GM21576 (cell line): ENCODE data around the gene ANKFY1.

Experiments used
- ATAC-seq: cut with Tn5 transposase; IDR thresholded peaks from one replicate; pipeline ENCODE4 v1.9.1; 2021; ENCODE audit warnings: mild to moderate bottlenecking, moderate library complexity; ENCODE audit not compliant: unreplicated experiment

The ANKFY1 gene

DNA sequence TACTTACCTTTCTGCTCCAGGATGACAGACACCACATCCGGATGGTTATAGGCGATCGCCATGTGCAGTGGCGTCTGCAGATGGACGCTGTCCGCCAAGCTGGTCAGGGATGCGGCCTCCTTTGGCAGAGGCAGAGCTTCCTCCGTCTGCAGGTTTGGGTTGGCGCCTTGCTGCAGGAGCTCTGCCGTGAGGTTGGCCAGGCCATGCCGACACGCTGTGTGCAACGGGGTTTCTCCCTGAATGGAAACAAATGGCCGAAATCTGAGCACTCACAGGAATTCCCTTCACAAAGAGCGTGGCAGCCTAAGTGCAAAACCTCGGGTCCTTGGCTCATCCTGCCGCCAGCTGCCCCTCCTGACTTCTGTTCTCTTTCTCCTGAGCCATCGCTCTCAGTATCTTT, 79.0 kb downstream of the ANKFY1 start:
- ATAC-seq = no peak

DNA sequence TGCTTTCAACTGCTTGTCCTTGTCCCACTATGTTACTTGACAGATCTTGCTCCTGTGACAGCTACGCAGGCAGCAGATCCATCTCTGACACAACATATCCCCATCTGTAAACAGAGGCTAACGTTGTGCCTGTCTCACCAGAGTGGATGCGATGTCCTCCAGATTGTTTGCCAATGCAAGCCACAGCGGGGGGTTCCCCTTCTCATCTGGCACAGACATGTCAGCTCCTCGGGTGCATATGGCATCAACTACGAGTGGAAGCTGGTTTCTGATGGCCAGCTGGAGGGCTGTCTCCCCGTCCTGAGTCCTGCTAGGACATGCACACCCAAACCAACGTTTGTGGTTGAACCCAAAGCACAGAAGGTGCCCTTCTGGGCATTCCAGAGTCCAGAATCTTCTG, 81.7 kb downstream of the ANKFY1 start:
- no peak for ATAC-seq

DNA sequence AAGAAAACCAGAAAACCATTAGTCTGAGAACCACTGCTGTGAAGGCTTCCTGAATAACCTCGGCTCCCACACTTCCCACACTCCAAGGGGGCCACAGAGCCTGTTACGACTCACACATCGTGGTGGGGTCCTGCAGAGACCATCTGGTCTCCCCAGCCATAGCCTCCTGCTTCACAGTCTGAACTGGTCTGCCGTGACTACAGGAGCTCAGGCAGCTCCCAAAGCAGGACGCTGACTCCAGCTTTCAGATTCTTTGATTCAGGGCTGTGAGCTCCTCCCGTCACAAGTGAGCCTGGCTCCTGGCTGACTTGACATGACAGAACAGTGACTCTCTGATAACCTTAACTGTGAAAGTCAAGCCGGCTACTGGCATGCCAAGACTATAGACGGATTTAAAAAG, 83.0 kb downstream of the ANKFY1 start:
- ATAC-seq = no peak

- no peak for ATAC-seq
These were observed 84.7 kb downstream of the ANKFY1 start for GRCh38 chr17:4179071-4179470.

- ATAC-seq = no peak
These were observed 85.1 kb downstream of the ANKFY1 start for GRCh38 chr17:4178651-4179050.

DNA sequence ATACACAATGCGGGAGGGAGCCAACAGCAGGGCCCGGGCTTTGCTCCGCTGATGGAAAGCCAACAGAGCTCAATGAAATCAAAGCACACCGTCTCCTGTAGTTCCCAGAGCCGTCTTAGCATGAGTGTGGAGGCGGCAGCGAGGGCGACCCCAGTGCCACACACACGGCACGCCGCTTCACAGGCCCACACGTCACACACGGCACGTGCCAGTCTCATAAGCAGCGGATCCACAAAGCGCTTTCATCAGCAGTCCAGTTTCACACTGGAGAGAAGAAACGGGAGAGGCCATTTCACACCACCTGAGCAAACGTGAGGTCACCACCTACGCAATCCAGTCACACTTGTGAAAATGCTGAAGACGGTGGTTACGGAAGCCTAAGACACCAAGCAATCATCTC, 86.0 kb downstream of the ANKFY1 start:
- no peak for ATAC-seq

- ATAC-seq = no peak
These were observed 86.8 kb downstream of the ANKFY1 start for GRCh38 chr17:4176808-4177472.

DNA sequence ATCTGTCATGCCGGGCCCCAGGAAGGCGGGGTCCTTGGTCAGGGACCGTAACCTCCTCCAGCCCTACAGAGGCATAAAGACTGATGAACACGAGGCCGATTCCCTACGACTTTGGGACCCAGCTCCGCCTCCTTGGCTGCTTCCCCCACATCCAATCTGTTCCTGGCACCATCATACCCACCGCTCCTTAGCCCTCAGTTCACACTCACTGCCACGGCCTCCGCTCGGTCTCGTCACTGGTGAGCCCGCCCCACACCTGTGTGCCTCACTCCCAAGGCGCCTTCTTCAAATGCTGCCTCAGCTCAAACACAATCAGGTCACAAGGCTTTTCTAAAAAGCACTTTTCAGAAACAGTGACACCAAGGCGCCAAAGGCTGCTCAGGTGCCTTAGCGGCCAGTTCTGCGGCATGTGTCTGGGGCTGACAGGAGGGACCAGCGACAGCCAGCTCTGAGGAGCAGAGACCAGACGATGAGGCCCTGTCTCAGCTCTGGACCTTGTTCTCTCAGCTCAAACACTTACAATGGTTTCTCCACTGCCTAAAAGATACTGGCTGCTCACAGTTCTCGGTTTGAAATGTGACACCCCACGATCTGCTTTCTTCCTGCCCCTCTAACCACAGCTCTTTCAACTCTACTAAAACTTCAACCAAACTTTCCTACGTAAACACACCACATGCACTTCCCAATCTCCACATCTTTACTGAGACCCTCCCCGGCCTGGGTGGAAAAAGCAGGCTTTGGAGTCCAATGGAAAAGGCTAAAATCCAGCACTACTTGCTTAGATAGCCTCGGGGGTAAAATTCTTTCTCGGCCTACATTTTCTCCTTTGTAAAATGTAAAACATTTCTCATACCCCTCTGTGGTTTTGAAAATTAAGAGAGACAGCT, 87.6 kb downstream of the ANKFY1 start:
- ATAC-seq = no peak

DNA sequence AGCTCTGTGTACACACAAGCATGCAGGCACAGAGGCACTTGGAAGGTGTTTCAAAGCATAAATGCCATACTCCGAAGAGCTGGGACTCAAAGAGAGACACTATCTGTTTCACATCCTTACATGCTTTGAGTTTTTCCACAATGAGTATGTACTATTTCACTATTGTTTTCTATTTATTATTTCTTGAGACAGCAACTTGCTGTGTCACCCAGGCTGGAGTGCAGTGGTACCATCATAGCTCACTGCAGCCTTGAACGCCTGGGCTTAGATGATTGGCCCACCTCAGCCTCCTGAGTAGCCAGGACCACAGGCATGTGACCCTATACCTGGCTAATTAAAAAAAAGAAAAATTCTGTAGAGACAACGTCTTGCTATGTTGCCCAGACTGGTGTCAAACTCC, 89.2 kb downstream of the ANKFY1 start:
- no peak for ATAC-seq

DNA sequence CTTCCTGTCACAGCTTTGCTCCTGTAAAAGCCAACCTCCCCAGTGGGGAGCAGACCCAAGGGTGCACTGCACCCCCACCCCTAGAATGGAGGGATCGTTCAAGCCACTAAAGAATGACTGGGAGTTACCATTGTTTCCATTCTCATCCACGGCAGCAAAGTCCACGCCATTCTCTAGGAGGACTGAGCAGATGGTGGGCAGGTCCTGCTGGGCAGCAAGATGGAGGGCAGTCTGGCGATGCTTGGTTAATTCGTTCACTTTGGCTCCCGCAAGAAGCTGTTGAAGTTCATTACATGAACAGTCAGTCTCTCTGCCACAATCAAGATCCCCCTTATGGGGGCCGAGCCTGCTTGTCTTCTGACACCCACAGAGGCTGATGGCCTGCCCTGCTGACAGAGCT, 90.0 kb downstream of the ANKFY1 start:
- ATAC-seq = no peak

- ATAC-seq = no peak
These were observed 91.4 kb downstream of the ANKFY1 start for GRCh38 chr17:4172356-4172755.

GRCh38 chr17:4170639-4171280, 93.0 kb downstream of the ANKFY1 start:
- ATAC-seq = no peak

DNA sequence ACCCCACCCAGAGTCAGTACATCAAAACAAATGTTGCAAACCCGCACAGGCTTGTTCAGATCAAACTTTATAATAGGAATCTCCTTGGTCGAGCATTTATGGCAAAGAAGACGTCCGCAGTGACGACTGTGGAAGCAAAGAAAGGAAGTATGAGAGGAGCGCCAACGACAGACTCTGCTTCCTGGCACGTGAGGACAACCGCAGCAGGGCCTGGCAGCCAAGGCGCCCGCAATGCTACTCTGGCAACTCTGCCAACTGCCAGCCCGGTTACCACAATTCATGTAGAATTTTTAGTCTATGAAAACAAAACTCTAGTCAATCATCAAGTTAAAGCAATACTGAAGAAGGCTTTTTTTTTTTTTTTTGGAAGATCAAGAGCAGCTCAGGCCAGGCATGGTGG, 96.0 kb downstream of the ANKFY1 start:
- ATAC-seq = no peak

GRCh38 chr17:4166419-4166818, 97.4 kb downstream of the ANKFY1 start:
- no peak for ATAC-seq

- ATAC-seq = no peak
These were observed 98.3 kb downstream of the ANKFY1 start for GRCh38 chr17:4165301-4166010.

DNA sequence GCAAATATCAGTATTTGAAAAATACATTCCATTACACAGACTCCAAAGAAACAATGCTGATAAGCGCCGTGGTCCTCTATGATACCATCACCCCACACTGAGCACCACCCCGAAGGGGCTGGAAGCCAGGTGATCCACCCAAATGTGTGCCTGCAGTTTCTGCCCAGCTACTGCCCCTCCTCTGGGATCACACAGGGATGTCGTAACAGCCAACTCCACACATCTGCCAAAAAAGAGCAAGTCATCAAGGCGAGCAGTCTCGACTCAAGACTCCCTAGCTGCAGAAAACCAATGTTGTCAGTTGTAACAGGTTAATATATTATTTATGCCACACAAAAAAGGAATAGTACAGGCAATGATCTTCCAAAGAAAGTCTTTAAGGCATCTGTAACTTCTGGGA, 99.8 kb downstream of the ANKFY1 start:
- ATAC-seq = no peak

- no peak for ATAC-seq
These were observed 100.9 kb downstream of the ANKFY1 start for GRCh38 chr17:4162775-4163466.

GRCh38 chr17:4162321-4162720, 101.5 kb downstream of the ANKFY1 start:
- ATAC-seq = no peak

GRCh38 chr17:4161967-4162305, 101.8 kb downstream of the ANKFY1 start:
- ATAC-seq = no peak

DNA sequence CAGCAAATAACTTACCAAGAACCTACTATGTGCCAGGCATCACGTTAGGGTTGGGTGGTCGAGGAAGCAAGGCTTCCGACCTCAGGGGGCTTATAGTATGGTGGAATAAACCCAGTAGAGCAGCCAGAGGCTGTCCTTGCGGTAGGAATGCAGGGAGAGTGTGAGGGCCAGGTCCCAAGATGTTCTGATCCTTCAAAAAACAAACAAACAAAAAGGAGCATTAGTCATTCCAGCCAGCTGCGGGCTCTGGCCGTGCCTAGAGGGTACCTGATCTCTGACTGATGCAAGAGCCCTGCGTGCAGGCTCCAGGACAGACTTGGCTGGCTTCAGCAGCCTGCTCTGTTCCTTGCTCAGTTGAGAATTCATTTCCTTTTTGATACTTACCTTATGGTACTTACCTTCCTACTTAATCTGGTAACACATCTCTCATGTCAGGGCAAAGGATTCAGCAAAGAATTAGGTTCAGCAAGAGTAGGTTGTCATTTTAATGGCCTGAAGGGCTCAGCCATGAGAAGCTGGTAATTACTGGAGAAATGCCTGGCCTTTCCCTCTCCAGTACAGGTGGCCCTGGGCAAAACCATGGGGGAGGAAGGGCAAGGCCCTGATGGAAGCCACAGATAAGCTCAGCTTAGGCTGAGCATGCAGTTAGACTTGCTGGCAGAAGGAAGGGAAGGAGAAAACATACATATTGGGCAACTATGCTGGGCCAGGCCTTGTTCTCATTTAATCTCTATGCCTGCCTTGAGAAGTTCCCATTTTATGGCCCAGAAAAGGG, 102.4 kb downstream of the ANKFY1 start:
- no peak for ATAC-seq
